Prostate gland (tissue), 2 donors: ENCODE results near the gene SERPINB3.
"Not testable (repeated sequence)": the region's sequence is repeated elsewhere in the genome, so short reads cannot be mapped to it uniquely, and the experiment has no call there.

Source experiments
- CTCF ChIP-seq, 4 experiments: fragments of 200-600 bp in 2 of 4; fragments of 450-650 bp in 2 of 4; sonication (generic) in 2 of 4; IDR thresholded peaks; 1 replicate in 3 of 4; 2 replicates in 1 of 4; pipeline ENCODE4 v1.5.1; 2016 to 2019; ENCODE audit warnings: antibody characterized with exemption in 4 of 4, mild to moderate bottlenecking in 2 of 4, moderate library complexity in 2 of 4
- POLR2A ChIP-seq: fragments of 450-650 bp; IDR thresholded peaks from one replicate; pipeline ENCODE4 v1.6.1; 2016; ENCODE audit warnings: antibody characterized with exemption, mild to moderate bottlenecking

- TF ChIP-seq CTCF (IDR thresholded peaks at IDR 0.05); POLR2A: not testable (repeated sequence)
Observed at GRCh38 chr18:63658920-63659319, 2.8 kb downstream of the SERPINB3 start.
